Omental fat pad (tissue), 4 donors: ENCODE measurements around the gene OR2B3. TPM values are rescaled to one million over a fixed set of nuclear protein-coding genes. Genes with fewer than 3 reads are reported as not detected.

Source experiments
- ATAC-seq: fragments of 150-250 bp; one replicate; pipeline ENCODE4 v1.9.1; 2016; ENCODE audit warnings: mild to moderate bottlenecking, moderate library complexity; ENCODE audit not compliant: low FRiP score
- DNase-seq: peaks from one replicate; pipeline ENCODE4 v3.0.0-alpha.2; 2019; ENCODE audit warnings: low spot score
- CTCF ChIP-seq, 3 donors: fragments of 450-650 bp; IDR thresholded peaks; one replicate each; pipeline ENCODE4 v1.5.1; 2016 to 2017; ENCODE audit warnings: antibody characterized with exemption in 3 of 3, mild to moderate bottlenecking in 3 of 3, moderate library complexity in 2 of 3
- total RNA-seq, 4 donors: library from RNA; depleted of rRNA; stranded (reverse); fragments of >200 nt; gene quantifications; one replicate each; pipeline ENCODE4 v1.1.0, GENCODE V29; 2016

Gene OR2B3
- total RNA-seq, 4 donors from 2014 or later, result not detected

GRCh38 chr6:29099190-29099589, 12.1 kb upstream of the OR2B3 start, which contains the start of gene OR2J1:
TSS of gene OR2J1 (plus strand) at chr6:29099490. CDS start at chr6:29100943, 1,453 bp downstream.
- no peak for TF ChIP-seq CTCF (IDR thresholded peaks at IDR 0.05)
- ATAC-seq (no peak), DNase-seq (no peak)

GRCh38 chr6:29097803-29098202, 10.7 kb upstream of the OR2B3 start:
- no peak for DNase-seq
- ATAC-seq, result no peak
- TF ChIP-seq CTCF (IDR thresholded peaks at IDR 0.05), result no peak

GRCh38 chr6:29092957-29093356, 5.8 kb upstream of the OR2B3 start:
- TF ChIP-seq CTCF (IDR thresholded peaks at IDR 0.05), result no peak
- no peak for DNase-seq
- ATAC-seq, result no peak

GRCh38 chr6:29082457-29082856, 4.7 kb downstream of the OR2B3 start:
- no peak for ATAC-seq
- DNase-seq, result no peak
- no peak for TF ChIP-seq CTCF (IDR thresholded peaks at IDR 0.05)

- ATAC-seq, result no peak
- DNase-seq, result no peak
- no peak for TF ChIP-seq CTCF (IDR thresholded peaks at IDR 0.05)
Measured at GRCh38 chr6:29081312-29081711, 5.8 kb downstream of the OR2B3 start.

GRCh38 chr6:29079203-29079602, 7.9 kb downstream of the OR2B3 start:
- ATAC-seq (no peak), DNase-seq (no peak)
- no peak for TF ChIP-seq CTCF (IDR thresholded peaks at IDR 0.05)

- ATAC-seq (no peak), DNase-seq (no peak)
- no peak for TF ChIP-seq CTCF (IDR thresholded peaks at IDR 0.05)
Measured at GRCh38 chr6:29071831-29072723, 15.0 kb downstream of the OR2B3 start.
